Lower leg skin (tissue), 3 donors: ENCODE measurements around the gene HUS1B.

Source experiments
- POLR2A ChIP-seq, 2 donors: fragments of 450-650 bp; IDR thresholded peaks; one replicate each; pipeline ENCODE4 v1.6.1; 2016 to 2017; ENCODE audit warnings: antibody characterized with exemption in 2 of 2, mild to moderate bottlenecking in 1 of 2, moderate library complexity in 1 of 2
- TF ChIP-seq, protein P1 (sequence below), 3 donors: fragments of 450-650 bp; IDR thresholded peaks; one replicate each; pipeline ENCODE4 v1.5.1; 2016; ENCODE audit warnings: antibody characterized with exemption in 3 of 3, mild to moderate bottlenecking in 3 of 3, moderate library complexity in 2 of 3

DNA sequence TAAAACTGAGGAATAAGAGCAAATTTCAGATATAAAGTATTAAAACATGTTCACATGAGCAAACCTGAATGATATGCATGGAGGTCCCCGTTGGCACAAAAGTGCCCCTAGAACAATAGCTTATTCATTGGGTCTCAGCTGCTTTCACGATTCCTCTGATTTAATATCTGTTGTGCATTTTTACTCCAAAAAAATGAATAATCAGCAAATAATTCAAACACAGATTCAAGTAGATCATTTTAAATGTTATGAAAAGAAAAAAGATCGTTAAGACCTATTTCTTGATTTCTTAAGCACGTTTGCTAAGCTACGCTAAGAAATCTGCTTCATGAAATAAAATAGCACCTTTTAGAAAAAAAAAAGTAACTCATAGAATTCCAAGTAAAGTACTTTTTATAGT, 21.7 kb downstream of the HUS1B start:
- TF ChIP-seq, protein P1, sequence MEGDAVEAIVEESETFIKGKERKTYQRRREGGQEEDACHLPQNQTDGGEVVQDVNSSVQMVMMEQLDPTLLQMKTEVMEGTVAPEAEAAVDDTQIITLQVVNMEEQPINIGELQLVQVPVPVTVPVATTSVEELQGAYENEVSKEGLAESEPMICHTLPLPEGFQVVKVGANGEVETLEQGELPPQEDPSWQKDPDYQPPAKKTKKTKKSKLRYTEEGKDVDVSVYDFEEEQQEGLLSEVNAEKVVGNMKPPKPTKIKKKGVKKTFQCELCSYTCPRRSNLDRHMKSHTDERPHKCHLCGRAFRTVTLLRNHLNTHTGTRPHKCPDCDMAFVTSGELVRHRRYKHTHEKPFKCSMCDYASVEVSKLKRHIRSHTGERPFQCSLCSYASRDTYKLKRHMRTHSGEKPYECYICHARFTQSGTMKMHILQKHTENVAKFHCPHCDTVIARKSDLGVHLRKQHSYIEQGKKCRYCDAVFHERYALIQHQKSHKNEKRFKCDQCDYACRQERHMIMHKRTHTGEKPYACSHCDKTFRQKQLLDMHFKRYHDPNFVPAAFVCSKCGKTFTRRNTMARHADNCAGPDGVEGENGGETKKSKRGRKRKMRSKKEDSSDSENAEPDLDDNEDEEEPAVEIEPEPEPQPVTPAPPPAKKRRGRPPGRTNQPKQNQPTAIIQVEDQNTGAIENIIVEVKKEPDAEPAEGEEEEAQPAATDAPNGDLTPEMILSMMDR (IDR thresholded peaks at IDR 0.05) = no peak
- TF ChIP-seq POLR2A (IDR thresholded peaks at IDR 0.05) = no peak
